Loucy (cell line): Measurements from ENCODE around the gene GALNT12.

ENCODE experiments used
- H2AFZ ChIP-seq: fragments of 200-600 bp; sonication (generic); 2 replicates; pipeline ENCODE4 v1.6.0; 2016; ENCODE audit warnings: antibody characterized with exemption, mild to moderate bottlenecking, low read length, moderate library complexity
- H3F3A ChIP-seq: fragments of 200-600 bp; 2 replicates; pipeline ENCODE4 v1.6.0; 2016; ENCODE audit warnings: antibody characterized with exemption, low read depth, mild to moderate bottlenecking
- H3K27me3 ChIP-seq: fragments of 200-600 bp; sonication (generic); 2 replicates; pipeline ENCODE4 v1.6.1; 2014; ENCODE audit warnings: low read length, mild to moderate bottlenecking; ENCODE audit not compliant: insufficient read depth, poor library complexity, severe bottlenecking
- H3K36me3 ChIP-seq: fragments of 200-600 bp; sonication (generic); 2 replicates; pipeline ENCODE4 v1.6.1; 2016; ENCODE audit warnings: low read length; ENCODE audit not compliant: insufficient read depth
- H3K4me1 ChIP-seq: fragments of 200-600 bp; sonication (generic); 2 replicates; pipeline ENCODE4 v1.5.1; 2014; ENCODE audit warnings: low read length, mild to moderate bottlenecking; ENCODE audit not compliant: insufficient read depth, poor library complexity, severe bottlenecking
- H3K4me2 ChIP-seq: fragments of 200-600 bp; sonication (generic); 2 replicates; pipeline ENCODE4 v1.6.0; 2014; ENCODE audit warnings: antibody characterized with exemption, low read length, low read depth, mild to moderate bottlenecking; ENCODE audit not compliant: poor library complexity, severe bottlenecking
- H3K4me3 ChIP-seq: fragments of 200-600 bp; sonication (generic); 2 replicates; pipeline ENCODE4 v1.5.1; 2014; ENCODE audit warnings: low read length, mild to moderate bottlenecking, mixed read lengths; ENCODE audit not compliant: poor library complexity, severe bottlenecking
- H3K79me2 ChIP-seq: fragments of 200-600 bp; sonication (generic); 2 replicates; pipeline ENCODE4 v1.6.1; 2014; ENCODE audit warnings: low read length; ENCODE audit not compliant: insufficient read depth
- H3K9ac ChIP-seq: fragments of 200-600 bp; sonication (generic); 2 replicates; pipeline ENCODE4 v1.6.0; 2014; ENCODE audit warnings: mild to moderate bottlenecking, low read depth, low read length, moderate library complexity; ENCODE audit not compliant: poor library complexity, severe bottlenecking
- H3K9me2 ChIP-seq: fragments of 200-600 bp; sonication (generic); replicated peaks from 2 replicates; pipeline ENCODE4 v1.6.1; 2016; ENCODE audit warnings: low read depth, low read length, mixed read lengths
- H3K9me3 ChIP-seq: fragments of 200-600 bp; sonication (generic); 2 replicates; pipeline ENCODE4 v1.6.1; 2014; ENCODE audit warnings: mild to moderate bottlenecking, antibody characterized with exemption, low read length, low read depth; ENCODE audit not compliant: insufficient read depth
- H4K20me1 ChIP-seq: fragments of 200-600 bp; sonication (generic); 2 replicates; pipeline ENCODE4 v1.6.0; 2014; ENCODE audit warnings: antibody characterized with exemption, low read length, mild to moderate bottlenecking; ENCODE audit not compliant: insufficient read depth, poor library complexity, severe bottlenecking
- EZH2phosphoT487 ChIP-seq: fragments of 200-600 bp; IDR thresholded peaks from 2 replicates; pipeline ENCODE4 v1.6.1; 2018; ENCODE audit warnings: antibody characterized with exemption, mild to moderate bottlenecking, moderate library complexity, borderline replicate concordance
- TF ChIP-seq, protein P1 (sequence below): fragments of 200-600 bp; sonication (generic); conservative IDR thresholded peaks from 2 replicates; pipeline ENCODE4 v1.5.1; 2014; ENCODE audit warnings: mild to moderate bottlenecking, antibody characterized with exemption, low read length

Gene GALNT12

DNA sequence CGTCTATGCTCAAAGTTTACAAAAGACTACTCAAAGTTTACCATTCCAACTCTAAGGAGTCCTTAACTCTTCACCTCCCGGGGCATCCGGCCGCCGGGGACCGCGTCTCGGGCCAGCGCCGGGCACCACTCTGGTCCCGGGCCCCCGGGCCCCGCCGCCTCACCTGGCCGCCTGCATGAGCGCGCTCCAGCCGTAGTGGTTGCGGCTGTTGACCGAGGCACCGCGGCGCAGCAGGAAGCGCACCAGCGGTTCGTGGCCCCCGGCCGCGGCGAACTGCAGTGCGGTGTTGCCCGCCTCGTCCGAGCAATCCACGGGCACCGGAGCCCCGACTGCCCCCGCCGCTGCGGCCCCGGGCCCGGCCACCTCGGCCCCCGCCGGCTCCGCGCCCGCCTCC, 11.5 kb upstream of the GALNT12 start:
- no peaks in the 10 kb centered on the region for H3F3A ChIP-seq
- no peaks in the 10 kb centered on the region for H3K36me3 ChIP-seq
- H2AFZ ChIP-seq: peak overlapping the region; percentile 43; the same call in 1 of the 2 replicates
- peaks cover 1% of the 10 kb centered on the region for H4K20me1 ChIP-seq
- H3K79me2 ChIP-seq: no peaks in the 10 kb centered on the region
- no peaks in the 10 kb centered on the region for H3K4me1 ChIP-seq
- TF ChIP-seq, protein P1, sequence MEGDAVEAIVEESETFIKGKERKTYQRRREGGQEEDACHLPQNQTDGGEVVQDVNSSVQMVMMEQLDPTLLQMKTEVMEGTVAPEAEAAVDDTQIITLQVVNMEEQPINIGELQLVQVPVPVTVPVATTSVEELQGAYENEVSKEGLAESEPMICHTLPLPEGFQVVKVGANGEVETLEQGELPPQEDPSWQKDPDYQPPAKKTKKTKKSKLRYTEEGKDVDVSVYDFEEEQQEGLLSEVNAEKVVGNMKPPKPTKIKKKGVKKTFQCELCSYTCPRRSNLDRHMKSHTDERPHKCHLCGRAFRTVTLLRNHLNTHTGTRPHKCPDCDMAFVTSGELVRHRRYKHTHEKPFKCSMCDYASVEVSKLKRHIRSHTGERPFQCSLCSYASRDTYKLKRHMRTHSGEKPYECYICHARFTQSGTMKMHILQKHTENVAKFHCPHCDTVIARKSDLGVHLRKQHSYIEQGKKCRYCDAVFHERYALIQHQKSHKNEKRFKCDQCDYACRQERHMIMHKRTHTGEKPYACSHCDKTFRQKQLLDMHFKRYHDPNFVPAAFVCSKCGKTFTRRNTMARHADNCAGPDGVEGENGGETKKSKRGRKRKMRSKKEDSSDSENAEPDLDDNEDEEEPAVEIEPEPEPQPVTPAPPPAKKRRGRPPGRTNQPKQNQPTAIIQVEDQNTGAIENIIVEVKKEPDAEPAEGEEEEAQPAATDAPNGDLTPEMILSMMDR: no peak
- TF ChIP-seq EZH2phosphoT487: no peak
- peak overlapping the region; percentile 13 for H3K9ac ChIP-seq
- no peaks in the 10 kb centered on the region for H3K9me2 ChIP-seq
- H3K27me3 ChIP-seq: no peaks in the 10 kb centered on the region
- H3K9me3 ChIP-seq: no peaks in the 10 kb centered on the region
- H3K4me2 ChIP-seq: peak overlapping the region; percentile 57
- H3K4me3 ChIP-seq: peak overlapping the region; percentile 69

DNA sequence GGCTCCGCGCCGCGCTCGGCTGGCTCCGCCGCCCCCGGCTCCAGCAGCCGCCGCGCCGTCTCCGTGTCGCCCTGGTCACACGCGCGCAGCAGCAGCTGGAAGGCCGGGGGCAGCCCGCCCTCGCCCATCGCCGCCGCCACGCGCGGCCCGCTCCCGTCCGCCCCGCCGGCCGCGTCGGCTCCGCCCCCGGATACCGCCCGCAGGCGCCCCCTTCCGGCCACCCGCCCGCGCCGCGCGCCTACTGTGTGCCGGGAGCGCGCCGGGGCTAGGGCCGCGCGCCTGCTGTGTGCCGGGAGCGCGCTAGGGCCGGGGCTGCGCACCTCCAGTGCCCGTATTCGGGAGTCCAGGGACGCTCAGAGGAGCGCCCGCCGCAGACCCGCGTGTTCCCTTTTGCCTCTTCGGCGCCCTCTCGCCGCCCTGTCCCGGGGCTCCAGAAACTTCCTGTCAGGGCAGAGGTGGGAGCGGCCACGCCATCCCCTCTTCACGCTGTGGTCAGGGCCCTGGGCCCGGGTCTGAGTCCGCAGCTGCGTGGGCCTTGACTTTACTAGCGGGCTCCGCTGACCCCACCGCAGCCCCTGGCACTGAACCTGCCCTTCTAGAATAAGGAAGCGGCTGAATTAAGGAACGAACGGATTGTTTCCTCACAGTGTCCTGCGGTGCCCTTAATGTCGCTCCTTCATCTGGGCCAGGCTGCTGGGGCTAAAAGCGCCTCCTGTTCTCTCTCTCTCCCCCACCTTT, 10.9 kb upstream of the GALNT12 start, which contains the start of gene ANKS6:
Gene ANKS6, minus strand, starts transcription at position 192 of the 738 bp plus-strand sequence. Its CDS starts 64 bp downstream, at position 128.
- Histone ChIP-seq H3K9ac (peak within 1 kb of the TSS; percentile 64), H3K4me3 (peak within 1 kb of the TSS; percentile 71), H3K4me1 (no peaks in the 10 kb centered on the region), H3K27me3 (no peaks in the 10 kb centered on the region), H3K9me2 (no peaks in the 10 kb centered on the region), H3K9me3 (no peaks in the 10 kb centered on the region), H3K4me2 (peak within 1 kb of the TSS; percentile 76), H2AFZ (peak within 1 kb of the TSS; percentile 97), H3F3A (no peaks in the 10 kb centered on the region), H3K79me2 (no peaks in the 10 kb centered on the region), H3K36me3 (no peaks in the 10 kb centered on the region), H4K20me1 (no peaks in the 10 kb centered on the region)
- TF ChIP-seq, protein P1: no peak
- TF ChIP-seq EZH2phosphoT487: no peak

DNA sequence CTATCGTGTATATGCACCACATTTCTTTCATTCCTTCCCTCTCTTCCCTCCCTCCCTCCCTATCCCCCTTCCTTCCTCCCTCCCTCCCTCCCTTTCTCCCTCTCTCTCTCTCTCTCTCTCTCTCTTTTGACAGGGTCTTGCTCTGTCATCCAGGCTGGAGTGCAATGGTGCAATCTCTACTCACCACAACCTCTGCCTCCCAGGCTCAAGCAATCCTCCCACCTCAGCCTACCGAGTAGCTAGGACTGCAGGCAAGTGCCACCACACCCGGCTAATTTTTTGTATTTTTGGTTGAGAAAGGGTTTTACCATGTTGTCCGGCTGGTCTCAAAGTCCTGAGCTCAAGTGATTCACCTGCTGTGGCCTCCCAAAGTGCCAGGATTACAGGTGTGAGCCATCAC, 10.0 kb upstream of the GALNT12 start:
- H2AFZ ChIP-seq: no peak overlapping the region
- H3K9me3 ChIP-seq: no peaks in the 10 kb centered on the region
- no peaks in the 10 kb centered on the region for H4K20me1 ChIP-seq
- H3F3A ChIP-seq: no peaks in the 10 kb centered on the region
- no peaks in the 10 kb centered on the region for H3K4me1 ChIP-seq
- no peaks in the 10 kb centered on the region for H3K79me2 ChIP-seq
- no peaks in the 10 kb centered on the region for H3K9me2 ChIP-seq
- TF ChIP-seq EZH2phosphoT487: no peak
- TF ChIP-seq, protein P1: no peak
- H3K9ac ChIP-seq: no peak overlapping the region
- H3K27me3 ChIP-seq: no peaks in the 10 kb centered on the region
- no peaks in the 10 kb centered on the region for H3K36me3 ChIP-seq
- no peak overlapping the region for H3K4me2 ChIP-seq
- no peak overlapping the region for H3K4me3 ChIP-seq
